Lower leg skin (tissue), 3 donors: ENCODE results near the gene SPOCK1.

Experiments
- CTCF ChIP-seq, 3 donors: fragments of 450-650 bp; IDR thresholded peaks; one replicate each; pipeline ENCODE4 v1.5.1; 2016; ENCODE audit warnings: antibody characterized with exemption in 3 of 3, mild to moderate bottlenecking in 3 of 3, moderate library complexity in 2 of 3
- POLR2A ChIP-seq, 2 donors: fragments of 450-650 bp; IDR thresholded peaks; one replicate each; pipeline ENCODE4 v1.6.1; 2016 to 2017; ENCODE audit warnings: antibody characterized with exemption in 2 of 2, mild to moderate bottlenecking in 1 of 2, moderate library complexity in 1 of 2

- TF ChIP-seq POLR2A (IDR thresholded peaks at IDR 0.05): no peak
- no peak for TF ChIP-seq CTCF (IDR thresholded peaks at IDR 0.05)
These were observed 299.2 kb downstream of the SPOCK1 start for GRCh38 chr5:137199966-137200365.
